GM18873 (cell line): Measurements from ENCODE around the gene C10orf143.
A peak's percentile ranks its signal among the peaks of the same experiment; 100 is the strongest.
"Not testable (repeated sequence)": the region's sequence is repeated elsewhere in the genome, so short reads cannot be mapped to it uniquely, and the experiment has no call there.

Source experiments
- ATAC-seq: cut with Tn5 transposase; IDR thresholded peaks from one replicate; pipeline ENCODE4 v1.9.1; 2021; ENCODE audit warnings: mild to moderate bottlenecking, moderate library complexity, moderate number of reproducible peaks; ENCODE audit not compliant: unreplicated experiment, low FRiP score

Gene C10orf143

GRCh38 chr10:130112821-130113220, 2.2 kb upstream of the C10orf143 start:
- ATAC-seq: no peak

DNA sequence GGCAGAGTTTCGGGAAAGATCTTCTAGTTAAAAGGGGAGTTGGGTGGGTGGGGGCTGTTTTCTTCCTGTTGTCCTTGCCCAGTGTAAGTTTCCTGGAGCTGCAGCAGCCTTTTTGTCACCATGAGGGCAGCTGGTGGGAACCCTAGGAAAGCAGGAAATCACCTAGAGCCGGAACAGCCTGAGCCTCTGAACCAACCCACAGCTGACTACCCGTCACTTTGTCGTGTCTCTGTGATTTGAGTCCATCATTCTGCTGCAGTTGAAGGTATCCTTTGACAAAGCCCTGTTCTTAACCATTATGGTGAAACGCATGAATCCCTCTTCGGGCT, 1.2 kb upstream of the C10orf143 start:
- ATAC-seq: no peak

- ATAC-seq: peak; percentile 84
These were observed 652 bp upstream of the C10orf143 start for GRCh38 chr10:130111113-130111851.

- no peak for ATAC-seq
These were observed 809 bp downstream of the C10orf143 start for GRCh38 chr10:130109796-130110245.

- no peak for ATAC-seq
These were observed 1.6 kb downstream of the C10orf143 start for GRCh38 chr10:130108934-130109604.

DNA sequence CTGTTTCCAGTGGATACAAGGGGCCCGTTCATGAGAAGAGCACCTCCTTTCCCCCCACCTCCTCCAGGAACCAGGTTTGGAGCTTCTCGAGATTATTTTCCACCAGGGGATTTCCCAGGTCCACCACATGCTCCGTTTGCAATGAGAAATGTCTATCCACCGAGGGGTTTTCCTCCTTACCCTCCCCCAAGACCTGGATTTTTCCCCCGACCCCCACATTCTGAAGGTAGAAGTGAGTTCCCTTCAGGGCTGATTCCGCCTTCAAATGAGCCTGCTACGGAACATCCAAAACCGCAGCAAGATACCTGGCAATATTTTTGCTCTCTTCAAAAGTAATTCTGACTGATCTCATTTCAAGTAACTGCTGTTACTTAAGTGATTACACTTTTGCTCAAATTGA, 2.5 kb downstream of the C10orf143 start:
- not testable (repeated sequence) for ATAC-seq

- no peak for ATAC-seq
These were observed 4.9 kb downstream of the C10orf143 start for GRCh38 chr10:130105724-130106123.

GRCh38 chr10:130099344-130099743, 11.3 kb downstream of the C10orf143 start:
- no peak for ATAC-seq

DNA sequence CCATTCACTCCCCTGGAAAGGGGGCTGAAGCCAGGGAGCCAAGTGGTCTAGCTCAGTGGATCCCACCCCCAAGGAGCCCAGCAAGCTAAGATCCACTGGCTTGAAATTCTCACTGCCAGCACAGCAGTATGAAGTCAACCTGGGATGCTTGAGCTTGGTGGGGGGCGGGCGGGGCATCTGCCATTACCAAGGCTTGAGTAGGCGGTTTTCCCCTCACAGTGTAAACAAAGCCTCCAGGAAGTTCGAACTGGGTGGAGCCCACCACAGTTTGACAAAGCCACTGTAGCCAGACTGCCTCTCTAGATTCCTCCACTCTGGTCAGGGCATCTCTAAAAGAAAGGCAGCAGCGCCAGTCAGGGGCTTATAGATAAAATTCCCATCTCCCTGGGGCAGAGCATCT, 20.1 kb downstream of the C10orf143 start:
- ATAC-seq: not testable (repeated sequence)

- no peak for ATAC-seq
These were observed 30.2 kb downstream of the C10orf143 start for GRCh38 chr10:130080461-130080814.

DNA sequence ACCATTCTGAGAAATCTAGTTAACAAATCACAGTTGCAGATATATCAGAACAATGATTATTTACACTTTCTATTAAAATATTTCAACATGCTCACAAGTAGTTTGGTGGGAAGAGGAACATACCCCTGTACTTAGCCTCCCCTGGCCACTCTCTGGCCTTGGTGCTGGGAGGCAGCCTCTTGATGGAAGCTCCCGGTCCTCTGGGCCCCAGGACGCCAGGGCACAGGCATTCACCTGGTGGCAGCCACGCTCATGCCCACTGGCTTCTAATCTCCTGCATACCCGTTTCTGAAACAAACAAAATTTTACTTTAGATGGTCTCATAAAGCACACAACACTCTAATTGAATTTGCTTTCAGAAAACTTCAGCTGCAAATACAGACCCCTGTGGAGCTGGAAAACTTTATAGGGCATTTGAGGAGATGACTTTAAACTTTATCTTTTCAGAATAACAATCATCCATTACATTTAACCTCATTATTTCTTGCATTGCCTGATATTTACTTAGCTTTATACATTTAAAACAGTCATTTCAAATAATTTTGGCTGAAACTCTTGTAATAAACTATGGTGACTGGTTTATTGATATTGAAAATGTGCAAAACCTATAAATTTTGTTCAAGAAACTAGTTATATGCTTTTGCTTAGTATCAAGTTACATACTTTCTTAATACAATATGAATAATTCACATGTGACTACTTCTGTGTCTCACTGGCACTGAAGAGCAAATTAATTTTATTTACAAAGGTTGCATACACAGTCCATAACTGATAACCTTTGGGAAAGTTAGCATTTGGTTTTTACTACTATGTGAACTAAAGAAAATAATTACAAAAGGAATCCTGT, 30.8 kb downstream of the C10orf143 start:
- ATAC-seq: no peak

GRCh38 chr10:130078120-130078519, 32.5 kb downstream of the C10orf143 start:
- no peak for ATAC-seq

GRCh38 chr10:130076681-130077080, 33.9 kb downstream of the C10orf143 start:
- no peak for ATAC-seq

- ATAC-seq: no peak
These were observed 36.0 kb downstream of the C10orf143 start for GRCh38 chr10:130074639-130075038.

- ATAC-seq: no peak
These were observed 36.7 kb downstream of the C10orf143 start for GRCh38 chr10:130073912-130074311.

GRCh38 chr10:130072247-130072646, 38.4 kb downstream of the C10orf143 start:
- ATAC-seq: no peak

- ATAC-seq: no peak
These were observed 42.7 kb downstream of the C10orf143 start for GRCh38 chr10:130067893-130068292.

DNA sequence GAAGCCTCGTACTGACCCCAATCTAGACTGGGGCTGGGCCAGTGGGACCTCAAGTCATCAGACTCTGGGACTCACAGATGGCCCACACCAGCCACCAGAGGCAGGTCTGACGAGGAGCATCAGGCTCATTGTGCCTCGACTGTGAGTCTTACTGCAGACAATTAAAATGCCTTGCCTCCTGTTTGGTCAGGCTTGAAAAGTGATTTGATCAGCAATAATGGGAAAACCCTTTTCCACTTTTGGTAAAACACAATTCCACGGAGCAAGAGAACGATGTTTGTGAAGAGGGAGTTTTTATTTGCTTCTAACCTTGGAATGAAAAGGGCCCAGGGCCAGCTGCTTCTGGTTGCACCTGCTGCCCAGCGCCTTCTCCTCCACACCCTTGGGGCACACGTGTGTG, 43.9 kb downstream of the C10orf143 start:
- no peak for ATAC-seq

GRCh38 chr10:130065251-130065650, 45.4 kb downstream of the C10orf143 start:
- no peak for ATAC-seq

- ATAC-seq: no peak
These were observed 45.8 kb downstream of the C10orf143 start for GRCh38 chr10:130064783-130065182.

DNA sequence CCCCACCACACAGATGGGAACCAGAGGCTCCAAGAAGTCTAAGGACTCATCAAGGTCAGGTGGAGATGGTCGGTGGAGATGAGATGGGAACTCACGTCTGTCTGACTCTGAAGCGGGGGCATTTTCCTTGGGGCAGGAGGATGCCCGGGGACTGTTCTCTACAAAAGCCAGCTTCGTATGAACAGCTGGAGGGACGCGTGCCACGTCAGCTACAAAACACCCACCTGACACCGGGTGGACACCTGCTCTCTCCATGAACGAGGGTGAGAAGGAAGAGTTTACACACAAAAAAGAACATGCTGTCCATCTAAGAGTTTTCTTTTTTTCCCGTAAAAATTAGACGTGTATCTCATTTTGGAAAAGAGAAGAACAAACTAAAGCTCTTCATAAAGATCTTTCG, 47.7 kb downstream of the C10orf143 start:
- no peak for ATAC-seq
